NT2/D1 (cell line): ENCODE results near the gene ERBB2.

Experiments used
- SUZ12 ChIP-seq: IDR thresholded peaks from 2 replicates; pipeline ENCODE4 v1.6.1; 2011; ENCODE audit not compliant: insufficient read length, insufficient read depth; ENCODE audit errors: extremely low read depth
- YY1 ChIP-seq: IDR thresholded peaks from 2 replicates; pipeline ENCODE4 v1.6.1; 2011; ENCODE audit not compliant: insufficient read length, insufficient read depth
- ZNF274 ChIP-seq: IDR thresholded peaks from 2 replicates; pipeline ENCODE4 v1.6.1; 2011; ENCODE audit warnings: mild to moderate bottlenecking, low read depth, low read length

- TF ChIP-seq ZNF274 (no peak), SUZ12 (no peak), YY1 (no peak)
These were observed 12.1 kb upstream of the ERBB2 start, which contains the start of gene PGAP3 for GRCh38 chr17:39687546-39688474.
